CD4-positive, alpha-beta T cell (primary cell): ENCODE measurements around the gene HACD3. TPM values are rescaled to one million over a fixed set of nuclear protein-coding genes. Genes with fewer than 3 reads are reported as not detected.

ENCODE experiments used
- ATAC-seq: fragments of 200-7000 bp; cut with Tn5 transposase; one replicate; pipeline ENCODE4 v1.10.0; 2022; ENCODE audit warnings: mild to moderate bottlenecking; ENCODE audit not compliant: poor library complexity
- CTCF ChIA-PET: fragments of 350-600 bp; sonication (Branson Sonifier 250); formaldehyde crosslinking; loops from one replicate; lab custom pipeline; 2021; ENCODE audit warnings: antibody characterized with exemption, inconsistent platforms; lab: Charles Lee
- POLR2A ChIA-PET: fragments of 350-600 bp; sonication (Branson Sonifier 250); formaldehyde crosslinking; loops from one replicate; lab custom pipeline; 2021; ENCODE audit warnings: antibody characterized with exemption, inconsistent platforms; lab: Charles Lee
- DNase-seq, 14 experiments: peaks; one replicate each; pipeline ENCODE4 v3.0.0-alpha.2; 2013 to 2020; ENCODE audit warnings: mixed read lengths in 2 of 14
- H3K27ac ChIP-seq, 2 donors: one replicate each; pipeline versions ENCODE4 v1.5.1 to v1.7.0; 2013; ENCODE audit warnings: low read length in 2 of 2, low read depth in 1 of 2, mild to moderate bottlenecking in 1 of 2
- H3K27me3 ChIP-seq, 2 experiments: 1 replicate in 1 of 2; 2 replicates in 1 of 2; pipeline versions ENCODE4 v1.6.1 to v1.7.0; 2013; ENCODE audit warnings: low read length in 2 of 2, control low read depth in 1 of 2, mild to moderate bottlenecking in 1 of 2, moderate library complexity in 1 of 2; ENCODE audit not compliant: insufficient read depth in 2 of 2, control insufficient read depth in 1 of 2
- H3K36me3 ChIP-seq: one replicate; pipeline ENCODE4 v1.6.1; 2013; ENCODE audit warnings: low read length, control low read depth; ENCODE audit not compliant: insufficient read depth
- H3K4me1 ChIP-seq: one replicate; pipeline ENCODE4 v1.6.1; 2013; ENCODE audit warnings: low read length, control low read depth; ENCODE audit not compliant: insufficient read depth
- H3K4me3 ChIP-seq: one replicate; pipeline ENCODE4 v1.5.1; 2013; ENCODE audit warnings: mild to moderate bottlenecking, low read length, moderate library complexity
- H3K9me3 ChIP-seq, 2 experiments: 1 replicate in 1 of 2; 2 replicates in 1 of 2; pipeline versions ENCODE4 v1.6.1 to v1.7.0; 2013; ENCODE audit warnings: low read length in 2 of 2, mild to moderate bottlenecking in 2 of 2, control low read depth in 1 of 2, moderate library complexity in 1 of 2; ENCODE audit not compliant: control insufficient read depth in 1 of 2, insufficient read depth in 1 of 2
- H3K27ac Mint-ChIP-seq: one replicate; pipeline ENCODE4 v1.8.0; 2020; ENCODE audit warnings: mixed read lengths
- H3K27me3 Mint-ChIP-seq: one replicate; pipeline ENCODE4 v1.8.0; 2021; ENCODE audit warnings: mixed read lengths
- H3K36me3 Mint-ChIP-seq: one replicate; pipeline ENCODE4 v1.8.0; 2021; ENCODE audit warnings: low read depth, mixed read lengths
- H3K4me1 Mint-ChIP-seq: one replicate; pipeline ENCODE4 v1.8.0; 2021; ENCODE audit warnings: low read depth, mixed read lengths
- H3K4me3 Mint-ChIP-seq: one replicate; pipeline ENCODE4 v1.8.0; 2020; ENCODE audit warnings: mild to moderate bottlenecking, mixed read lengths
- H3K9me3 Mint-ChIP-seq: one replicate; pipeline ENCODE4 v1.8.0; 2020; ENCODE audit warnings: mixed read lengths
- intact Hi-C, 2 experiments: fragments of 100-400 bp; cut with DNase I in 1 of 2; cut with micrococcal nuclease in 1 of 2; formaldehyde crosslinking; loops; one replicate each; pipeline versions ENCODE4 v1.15.1 to v1.9.0; 2023 to 2025; cut with DNase I, micrococcal nuclease
- total RNA-seq, 174 experiments: library from RNA in 2 of 174; stranded (reverse) in 2 of 174; gene quantifications; one replicate each; pipeline ENCODE4 v1.2.3 and lab custom pipeline; 2021 to 2026
- TF ChIP-seq, protein P1 (sequence below): fragments of 200-600 bp; IDR thresholded peaks from one replicate; pipeline ENCODE4 v1.8.0; 2022; ENCODE audit warnings: antibody characterized with exemption, mild to moderate bottlenecking

Gene HACD3
- total RNA-seq, 2 experiments from 2014 or later: 13.9 to 14.1 TPM

GRCh38 chr15:65595960-65596359 is 65.7 kb downstream of the HACD3 start:
- Mint-ChIP-seq H3K36me3 (peaks cover 93% of the 10 kb centered on the region), H3K4me3 (no peak overlapping the region), H3K4me1 (no peaks in the 10 kb centered on the region), H3K27ac (no peak overlapping the region), H3K9me3 (no peaks in the 10 kb centered on the region), H3K27me3 (no peaks in the 10 kb centered on the region)
- Histone ChIP-seq H3K27ac (no peak overlapping the region), H3K27me3 (no peaks in the 10 kb centered on the region), H3K4me3 (no peak overlapping the region), H3K36me3 (peaks cover 72% of the 10 kb centered on the region), H3K4me1 (no peaks in the 10 kb centered on the region), H3K9me3 (no peaks in the 10 kb centered on the region)
- peak in 4 of 14 experiments; percentile 23 to 51 (median 35) for DNase-seq
- TF ChIP-seq, protein P1, sequence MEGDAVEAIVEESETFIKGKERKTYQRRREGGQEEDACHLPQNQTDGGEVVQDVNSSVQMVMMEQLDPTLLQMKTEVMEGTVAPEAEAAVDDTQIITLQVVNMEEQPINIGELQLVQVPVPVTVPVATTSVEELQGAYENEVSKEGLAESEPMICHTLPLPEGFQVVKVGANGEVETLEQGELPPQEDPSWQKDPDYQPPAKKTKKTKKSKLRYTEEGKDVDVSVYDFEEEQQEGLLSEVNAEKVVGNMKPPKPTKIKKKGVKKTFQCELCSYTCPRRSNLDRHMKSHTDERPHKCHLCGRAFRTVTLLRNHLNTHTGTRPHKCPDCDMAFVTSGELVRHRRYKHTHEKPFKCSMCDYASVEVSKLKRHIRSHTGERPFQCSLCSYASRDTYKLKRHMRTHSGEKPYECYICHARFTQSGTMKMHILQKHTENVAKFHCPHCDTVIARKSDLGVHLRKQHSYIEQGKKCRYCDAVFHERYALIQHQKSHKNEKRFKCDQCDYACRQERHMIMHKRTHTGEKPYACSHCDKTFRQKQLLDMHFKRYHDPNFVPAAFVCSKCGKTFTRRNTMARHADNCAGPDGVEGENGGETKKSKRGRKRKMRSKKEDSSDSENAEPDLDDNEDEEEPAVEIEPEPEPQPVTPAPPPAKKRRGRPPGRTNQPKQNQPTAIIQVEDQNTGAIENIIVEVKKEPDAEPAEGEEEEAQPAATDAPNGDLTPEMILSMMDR: no peak
- ChIA-PET CTCF (interaction anchor here (1.1 kb wide), 1 partner anchor 11 kb away, joined by 3 read pairs; no protein-coding TSS in a partner anchor), POLR2A (no interaction called here)
- no peak for ATAC-seq
- intact Hi-C loops: loop anchor here in 1 of 2 experiments (10.0 kb wide), 1 partner anchor 689 kb away; no protein-coding TSS in a partner anchor

- Histone ChIP-seq H3K4me3 (no peak overlapping the region), H3K9me3 (no peaks in the 10 kb centered on the region), H3K4me1 (no peaks in the 10 kb centered on the region), H3K36me3 (peaks cover 67% of the 10 kb centered on the region), H3K27ac (no peak overlapping the region), H3K27me3 (no peaks in the 10 kb centered on the region)
- H3K4me3 Mint-ChIP-seq: no peak overlapping the region
- POLR2A ChIA-PET: no interaction called here
- no peaks in the 10 kb centered on the region for H3K27me3 Mint-ChIP-seq
- ATAC-seq (no peak), DNase-seq (no peak)
- TF ChIP-seq, protein P1: no peak
- peaks cover 86% of the 10 kb centered on the region for H3K36me3 Mint-ChIP-seq
- no peak overlapping the region for H3K27ac Mint-ChIP-seq
- CTCF ChIA-PET: no interaction called here
- intact Hi-C loops: loop anchor here in 1 of 2 experiments (10.0 kb wide), 1 partner anchor 686 kb away; no protein-coding TSS in a partner anchor
- H3K9me3 Mint-ChIP-seq: no peaks in the 10 kb centered on the region
- H3K4me1 Mint-ChIP-seq: no peaks in the 10 kb centered on the region
Measured at GRCh38 chr15:65598468-65598867, 68.2 kb downstream of the HACD3 start.

- DNase-seq (no peak), ATAC-seq (no peak)
- H3K9me3 Mint-ChIP-seq: no peaks in the 10 kb centered on the region
- POLR2A ChIA-PET: interaction anchor here (1.2 kb wide), 1 partner anchor 12 kb away, joined by 3 read pairs; the partner anchor contains the start of gene INTS14
- H3K4me3 Mint-ChIP-seq: no peak overlapping the region
- intact Hi-C loops: loop anchor here in 1 of 2 experiments (10.0 kb wide), 1 partner anchor 685 kb away; no protein-coding TSS in a partner anchor
- no peaks in the 10 kb centered on the region for H3K4me1 ChIP-seq
- no peaks in the 10 kb centered on the region for H3K27me3 ChIP-seq
- peaks cover 86% of the 10 kb centered on the region for H3K36me3 Mint-ChIP-seq
- H3K27ac ChIP-seq: no peak overlapping the region
- no peaks in the 10 kb centered on the region for H3K9me3 ChIP-seq
- no peak overlapping the region for H3K4me3 ChIP-seq
- TF ChIP-seq, protein P1: no peak
- CTCF ChIA-PET: no interaction called here
- peaks cover 70% of the 10 kb centered on the region for H3K36me3 ChIP-seq
- no peak overlapping the region for H3K27ac Mint-ChIP-seq
- no peaks in the 10 kb centered on the region for H3K4me1 Mint-ChIP-seq
- H3K27me3 Mint-ChIP-seq: no peaks in the 10 kb centered on the region
Measured at GRCh38 chr15:65599677-65600076, 69.4 kb downstream of the HACD3 start.
